ENCODE data around the gene ST6GAL1.
A peak's percentile ranks its signal among the peaks of the same experiment; 100 is the strongest.

Gene ST6GAL1

DNA sequence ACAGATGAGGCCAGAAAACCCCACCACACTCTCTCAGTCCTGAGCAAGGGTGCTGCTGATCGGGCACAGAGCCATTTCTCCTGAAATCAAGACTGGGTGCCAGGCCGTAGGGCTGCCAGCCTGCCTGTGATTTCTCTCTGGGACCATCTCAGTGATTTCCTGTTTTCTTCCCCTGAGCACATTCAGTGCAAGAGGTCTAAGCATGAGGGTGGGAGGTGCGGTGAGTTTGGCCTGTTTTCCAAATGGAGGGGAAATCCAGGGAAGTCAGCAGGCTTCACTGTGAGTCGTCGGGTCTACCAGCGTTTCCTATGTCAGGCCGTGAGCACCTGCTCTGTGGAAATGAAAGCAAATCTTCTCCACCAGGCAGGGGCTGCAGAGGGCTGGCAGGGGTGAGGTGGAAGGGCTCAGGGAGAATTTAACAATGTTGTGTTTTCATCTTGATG is 82.3 kb downstream of the ST6GAL1 start:
- Mint-ChIP-seq H3K4me3 (no peak overlapping the region), H3K27ac (peak overlapping the region; percentile 51 to 76 (median 63)), H3K4me1 (peaks cover 4% of the 10 kb centered on the region), H3K36me3 (ENCODE audit: low read depth) (peaks cover 28% of the 10 kb centered on the region), H3K9me3 (peaks cover 2% of the 10 kb centered on the region), H3K27me3 (ENCODE audit: low read depth) (no peaks in the 10 kb centered on the region)
- TF ChIP-seq, protein P1, sequence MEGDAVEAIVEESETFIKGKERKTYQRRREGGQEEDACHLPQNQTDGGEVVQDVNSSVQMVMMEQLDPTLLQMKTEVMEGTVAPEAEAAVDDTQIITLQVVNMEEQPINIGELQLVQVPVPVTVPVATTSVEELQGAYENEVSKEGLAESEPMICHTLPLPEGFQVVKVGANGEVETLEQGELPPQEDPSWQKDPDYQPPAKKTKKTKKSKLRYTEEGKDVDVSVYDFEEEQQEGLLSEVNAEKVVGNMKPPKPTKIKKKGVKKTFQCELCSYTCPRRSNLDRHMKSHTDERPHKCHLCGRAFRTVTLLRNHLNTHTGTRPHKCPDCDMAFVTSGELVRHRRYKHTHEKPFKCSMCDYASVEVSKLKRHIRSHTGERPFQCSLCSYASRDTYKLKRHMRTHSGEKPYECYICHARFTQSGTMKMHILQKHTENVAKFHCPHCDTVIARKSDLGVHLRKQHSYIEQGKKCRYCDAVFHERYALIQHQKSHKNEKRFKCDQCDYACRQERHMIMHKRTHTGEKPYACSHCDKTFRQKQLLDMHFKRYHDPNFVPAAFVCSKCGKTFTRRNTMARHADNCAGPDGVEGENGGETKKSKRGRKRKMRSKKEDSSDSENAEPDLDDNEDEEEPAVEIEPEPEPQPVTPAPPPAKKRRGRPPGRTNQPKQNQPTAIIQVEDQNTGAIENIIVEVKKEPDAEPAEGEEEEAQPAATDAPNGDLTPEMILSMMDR (IDR thresholded peaks at IDR 0.05; ENCODE audit: unreplicated experiment in 3 of 3), result no peak

DNA sequence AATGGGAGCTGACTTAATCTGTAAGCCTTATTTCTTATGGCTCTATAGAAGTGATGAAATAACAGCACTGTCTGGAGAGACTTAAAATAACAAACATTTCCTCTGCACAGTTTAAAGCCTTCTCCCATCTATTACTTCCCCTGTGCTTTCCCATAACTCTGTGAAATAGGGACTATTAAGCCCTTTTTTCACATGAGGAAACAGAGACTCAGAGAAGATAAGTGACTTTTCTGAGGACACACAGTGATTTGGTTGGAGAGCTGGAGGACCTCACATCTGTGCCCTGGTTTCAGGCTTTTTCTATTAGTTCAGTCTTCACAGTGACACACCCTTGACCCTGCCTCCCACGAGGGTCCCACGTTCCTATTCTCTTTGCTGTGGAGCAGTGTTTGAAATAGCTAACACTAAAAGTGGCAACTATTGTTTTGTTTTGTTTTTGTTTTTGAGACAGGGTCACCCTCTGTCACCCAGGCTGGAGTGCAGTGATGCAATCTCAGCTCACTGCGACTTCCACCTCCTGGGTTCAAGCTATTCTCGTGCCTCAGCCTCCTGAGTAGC is 82.9 kb downstream of the ST6GAL1 start:
- no peaks in the 10 kb centered on the region for H3K27me3 Mint-ChIP-seq (ENCODE audit: low read depth)
- no peak overlapping the region for H3K4me3 Mint-ChIP-seq
- peaks cover 24% of the 10 kb centered on the region for H3K36me3 Mint-ChIP-seq (ENCODE audit: low read depth)
- no peaks in the 10 kb centered on the region for H3K9me3 Mint-ChIP-seq
- TF ChIP-seq, protein P1 (IDR thresholded peaks at IDR 0.05; ENCODE audit: unreplicated experiment in 3 of 3), result no peak
- peaks cover 4% of the 10 kb centered on the region for H3K4me1 Mint-ChIP-seq
- peak overlapping the region; percentile 51 to 76 (median 63) for H3K27ac Mint-ChIP-seq

DNA sequence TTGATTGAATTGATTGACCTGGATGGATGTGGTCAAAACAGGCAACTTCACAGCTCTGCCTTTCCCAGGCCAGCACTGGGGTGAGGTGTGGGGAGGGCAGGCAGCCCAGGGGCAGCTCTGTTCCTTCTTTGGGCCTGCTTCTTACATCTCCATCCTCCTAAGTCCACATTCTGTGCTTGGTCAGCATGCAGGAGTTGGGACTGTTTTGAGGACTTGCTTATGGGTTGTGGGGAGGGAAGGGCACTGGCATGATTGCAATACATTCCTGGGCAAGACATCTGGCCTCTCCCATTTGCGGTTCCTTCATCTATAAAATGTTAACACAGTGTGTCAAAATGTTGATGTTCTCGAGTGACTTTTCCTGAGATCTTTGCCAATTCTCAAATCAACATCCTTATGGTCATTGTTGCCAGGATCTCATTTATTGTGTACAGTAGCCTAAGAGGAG is 84.1 kb downstream of the ST6GAL1 start:
- H3K27me3 Mint-ChIP-seq (ENCODE audit: low read depth), result no peaks in the 10 kb centered on the region
- peak overlapping the region; percentile 15 to 84 (median 63) for H3K27ac Mint-ChIP-seq
- no peaks in the 10 kb centered on the region for H3K9me3 Mint-ChIP-seq
- TF ChIP-seq, protein P1 (IDR thresholded peaks at IDR 0.05; ENCODE audit: unreplicated experiment in 3 of 3), result no peak
- peaks cover 4% of the 10 kb centered on the region for H3K4me1 Mint-ChIP-seq
- H3K36me3 Mint-ChIP-seq (ENCODE audit: low read depth), result peaks cover 26% of the 10 kb centered on the region
- peak overlapping the region in 1 of 3 experiments; percentile 21 for H3K4me3 Mint-ChIP-seq

DNA sequence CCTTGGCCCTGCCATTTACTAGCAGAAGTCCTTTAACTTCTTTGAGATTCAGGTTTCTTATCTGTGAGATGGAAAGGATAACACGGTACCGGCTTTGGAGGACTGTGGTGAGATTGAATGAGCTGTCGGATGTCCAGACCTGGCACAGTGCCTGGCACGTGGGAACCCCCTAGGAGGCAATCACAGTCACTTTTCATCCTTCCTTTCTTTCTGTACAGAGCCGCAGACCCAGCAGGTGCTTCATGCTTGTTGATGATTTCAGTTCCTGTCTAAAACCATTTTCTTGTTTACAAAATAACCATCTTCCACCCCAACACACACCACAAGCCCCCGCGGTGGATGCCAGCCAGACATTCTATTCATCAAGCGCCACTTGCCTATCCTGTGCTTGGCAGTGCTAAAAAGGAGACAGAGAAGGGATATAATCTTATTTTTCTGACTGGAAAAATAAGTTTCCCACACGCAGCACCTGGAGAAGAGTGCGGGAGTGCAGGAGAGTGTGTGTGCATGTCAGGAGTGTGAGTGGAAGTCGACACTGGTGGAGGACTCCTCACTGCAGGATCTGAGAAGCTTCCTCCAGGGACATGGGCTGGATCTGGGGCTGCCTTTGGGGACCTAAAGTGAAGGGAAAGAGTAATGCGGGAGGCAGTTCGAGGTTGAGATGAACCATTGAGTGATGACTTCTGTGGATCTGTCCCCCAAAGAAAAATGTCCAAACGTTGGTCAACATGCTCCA is 85.7 kb downstream of the ST6GAL1 start:
- H3K9me3 Mint-ChIP-seq, result no peaks in the 10 kb centered on the region
- peak overlapping the region in 1 of 3 experiments; percentile 83 for H3K27ac Mint-ChIP-seq
- peaks cover 4% of the 10 kb centered on the region for H3K4me1 Mint-ChIP-seq
- H3K27me3 Mint-ChIP-seq (ENCODE audit: low read depth), result no peaks in the 10 kb centered on the region
- TF ChIP-seq, protein P1 (IDR thresholded peaks at IDR 0.05; ENCODE audit: unreplicated experiment in 3 of 3), result no peak
- H3K36me3 Mint-ChIP-seq (ENCODE audit: low read depth), result peaks cover 34% of the 10 kb centered on the region
- no peak overlapping the region for H3K4me3 Mint-ChIP-seq

DNA sequence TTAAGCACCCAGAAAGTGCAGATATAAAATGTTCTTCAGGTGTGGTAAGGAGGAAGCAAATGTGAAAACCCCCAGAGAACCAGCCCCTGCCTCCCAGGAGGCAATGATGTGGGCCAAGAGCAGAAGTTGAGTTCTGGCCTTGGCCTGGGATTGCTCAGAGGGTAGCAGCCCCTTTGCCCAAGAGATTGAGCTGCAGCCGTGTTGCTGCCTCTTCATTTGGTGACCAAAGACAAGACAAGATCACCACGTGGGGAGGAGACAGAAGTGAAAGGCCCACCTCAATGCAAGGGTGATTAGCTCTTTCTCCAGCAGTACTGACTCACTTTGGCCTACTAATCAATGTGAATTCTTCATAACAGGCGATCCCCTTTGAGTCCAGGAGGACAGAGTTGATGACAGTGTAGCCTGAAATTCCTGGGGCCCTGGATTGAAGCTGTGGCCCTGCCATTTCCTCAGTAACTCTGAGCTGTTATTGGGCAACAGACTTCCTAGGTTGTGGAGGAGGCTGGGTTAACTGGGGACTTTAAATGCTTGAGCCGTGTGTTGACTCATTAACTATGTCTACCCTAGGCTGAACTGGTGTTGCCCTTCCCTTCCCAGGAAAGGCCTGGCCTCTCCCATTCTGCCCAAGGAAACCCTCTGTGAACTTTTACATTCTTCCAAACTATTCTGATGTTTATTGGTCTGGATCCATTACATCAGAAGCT is 86.5 kb downstream of the ST6GAL1 start:
- peaks cover 4% of the 10 kb centered on the region for H3K4me1 Mint-ChIP-seq
- H3K27ac Mint-ChIP-seq, result peak overlapping the region in 1 of 3 experiments; percentile 83
- no peaks in the 10 kb centered on the region for H3K9me3 Mint-ChIP-seq
- H3K4me3 Mint-ChIP-seq, result no peak overlapping the region
- H3K36me3 Mint-ChIP-seq (ENCODE audit: low read depth), result peaks cover 34% of the 10 kb centered on the region
- H3K27me3 Mint-ChIP-seq (ENCODE audit: low read depth), result no peaks in the 10 kb centered on the region
- TF ChIP-seq, protein P1 (IDR thresholded peaks at IDR 0.05; ENCODE audit: unreplicated experiment in 3 of 3), result no peak

All from nephron (organoid).